Panc1 (cell line): ENCODE results near the gene PSMD13. TPM values are rescaled to one million over a fixed set of nuclear protein-coding genes. Genes with fewer than 3 reads are reported as not detected.
"Not testable (repeated sequence)": the region's sequence is repeated elsewhere in the genome, so short reads cannot be mapped to it uniquely, and the experiment has no call there.

Source experiments
- ATAC-seq: fragments of 200-7000 bp; cut with Tn5 transposase; 2 replicates; pipeline ENCODE4 v1.9.1; 2020; ENCODE audit warnings: mild to moderate bottlenecking, moderate library complexity
- BruUV-seq: library from RNA; stranded (reverse); fragments of 400-500 nt; replicated peaks from 2 replicates; lab custom pipeline; 2021; lab: Mats Ljungman, UMichigan
- CTCF ChIA-PET: fragments of 300-600 bp; sonication (Branson Sonifier 250); formaldehyde crosslinking; loops from one replicate; lab custom pipeline; 2022; ENCODE audit warnings: antibody characterized with exemption; lab: Charles Lee
- POLR2A ChIA-PET: fragments of 300-600 bp; sonication (Branson Sonifier 250); formaldehyde crosslinking; loops from one replicate; lab custom pipeline; 2022; ENCODE audit warnings: antibody characterized with exemption; lab: Charles Lee
- DNase-seq: peaks from one replicate; pipeline ENCODE4 v3.0.0-alpha.2; 2010; ENCODE audit warnings: low read depth, low spot score
- H3K27ac ChIP-seq: 2 replicates; pipeline ENCODE4 v1.5.1; 2011; ENCODE audit warnings: mild to moderate bottlenecking, low read length, inconsistent platforms
- H3K27me3 ChIP-seq: fragments of 200-500 bp; sonication (Bioruptor generic); 2 replicates; pipeline ENCODE4 v1.6.0; 2014; ENCODE audit warnings: low read length, inconsistent platforms; ENCODE audit not compliant: control insufficient read depth, insufficient read depth
- H3K36me3 ChIP-seq: fragments of 200-500 bp; sonication (Bioruptor generic); 2 replicates; pipeline ENCODE4 v1.5.1; 2014; ENCODE audit warnings: inconsistent platforms, mild to moderate bottlenecking, low read length, moderate library complexity; ENCODE audit not compliant: control insufficient read depth, insufficient read depth
- H3K4me1 ChIP-seq: 2 replicates; pipeline ENCODE4 v1.5.1; 2011; ENCODE audit warnings: inconsistent platforms, mild to moderate bottlenecking, low read length, moderate library complexity; ENCODE audit not compliant: control insufficient read depth, insufficient read depth
- H3K4me3 ChIP-seq, 2 experiments: 2 replicates each; pipeline ENCODE4 v1.5.1; 2011 to 2012; ENCODE audit warnings: low read depth in 2 of 2, low read length in 2 of 2, mild to moderate bottlenecking in 2 of 2, inconsistent platforms in 1 of 2, moderate library complexity in 1 of 2
- H3K9me3 ChIP-seq: fragments of 200-500 bp; sonication (Bioruptor generic); 2 replicates; pipeline ENCODE4 v1.5.1; 2014; ENCODE audit warnings: low read depth, mild to moderate bottlenecking, inconsistent platforms, low read length, moderate library complexity; ENCODE audit not compliant: control insufficient read depth, insufficient read depth
- POLR2AphosphoS5 ChIP-seq: IDR thresholded peaks from 2 replicates; pipeline ENCODE4 v1.6.1; 2012; ENCODE audit warnings: mild to moderate bottlenecking, low read depth, low read length, moderate library complexity
- SIN3A ChIP-seq: IDR thresholded peaks from 2 replicates; pipeline ENCODE4 v1.6.1; 2012; ENCODE audit warnings: low read depth, mild to moderate bottlenecking, low read length, moderate library complexity, borderline replicate concordance; ENCODE audit not compliant: insufficient read depth
- TCF7L2 ChIP-seq: IDR thresholded peaks from 2 replicates; pipeline ENCODE4 v1.6.1; 2011; ENCODE audit warnings: mild to moderate bottlenecking, low read depth, low read length, inconsistent platforms
- in situ Hi-C: cut with HindIII; loops from 2 replicates; pipeline ENCODE4 v1.10.0; 2016; ENCODE audit warnings: low sequenced_read_pairs, low pct_unique_long_range_greater_than_20kb
- intact Hi-C: fragments of 100-400 bp; cut with micrococcal nuclease; formaldehyde crosslinking; loops from one replicate; pipeline ENCODE4 v1.10.0; 2022; ENCODE audit not compliant: unreplicated experiment
- total RNA-seq: library from RNA; stranded (reverse); gene quantifications from one replicate; pipeline ENCODE4 v1.2.1, GENCODE V29; 2021; ENCODE audit not compliant: unreplicated experiment
- TF ChIP-seq, protein P1 (sequence below): fragments of 450-650 bp; IDR thresholded peaks from 2 replicates; pipeline ENCODE4 v1.5.1; 2017; ENCODE audit warnings: mild to moderate bottlenecking
- TF ChIP-seq, protein P2 (sequence below), 2 experiments: IDR thresholded peaks; 2 replicates each; pipeline ENCODE4 v1.6.1; 2011 to 2012; ENCODE audit warnings: low read depth in 2 of 2, control low read depth in 1 of 2, low read length in 1 of 2, mild to moderate bottlenecking in 1 of 2, moderate library complexity in 1 of 2; ENCODE audit not compliant: insufficient read depth in 1 of 2

Gene PSMD13
- total RNA-seq, 1 experiment from 2014 or later = 271 TPM

DNA sequence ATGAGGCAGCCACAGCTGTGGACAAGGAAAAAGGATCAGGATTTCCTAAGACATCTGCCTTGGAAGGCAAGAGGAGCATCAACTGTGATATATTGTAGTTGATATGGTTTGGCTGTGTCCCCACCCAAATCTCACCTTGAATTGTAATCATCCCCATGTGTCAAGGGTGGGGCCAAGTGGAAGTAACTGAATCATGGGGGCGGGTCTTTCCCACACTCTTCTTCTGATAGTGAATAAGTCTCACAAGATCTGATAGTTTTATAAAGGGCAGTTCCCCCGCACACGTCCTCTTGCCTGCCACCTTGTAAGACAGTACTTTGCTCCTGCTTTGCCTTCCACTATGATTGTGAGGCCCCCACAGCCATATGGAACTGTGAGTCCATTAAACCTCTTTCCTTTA is 19.1 kb upstream of the PSMD13 start:
- H3K36me3 ChIP-seq = peaks cover 11% of the 10 kb centered on the region

DNA sequence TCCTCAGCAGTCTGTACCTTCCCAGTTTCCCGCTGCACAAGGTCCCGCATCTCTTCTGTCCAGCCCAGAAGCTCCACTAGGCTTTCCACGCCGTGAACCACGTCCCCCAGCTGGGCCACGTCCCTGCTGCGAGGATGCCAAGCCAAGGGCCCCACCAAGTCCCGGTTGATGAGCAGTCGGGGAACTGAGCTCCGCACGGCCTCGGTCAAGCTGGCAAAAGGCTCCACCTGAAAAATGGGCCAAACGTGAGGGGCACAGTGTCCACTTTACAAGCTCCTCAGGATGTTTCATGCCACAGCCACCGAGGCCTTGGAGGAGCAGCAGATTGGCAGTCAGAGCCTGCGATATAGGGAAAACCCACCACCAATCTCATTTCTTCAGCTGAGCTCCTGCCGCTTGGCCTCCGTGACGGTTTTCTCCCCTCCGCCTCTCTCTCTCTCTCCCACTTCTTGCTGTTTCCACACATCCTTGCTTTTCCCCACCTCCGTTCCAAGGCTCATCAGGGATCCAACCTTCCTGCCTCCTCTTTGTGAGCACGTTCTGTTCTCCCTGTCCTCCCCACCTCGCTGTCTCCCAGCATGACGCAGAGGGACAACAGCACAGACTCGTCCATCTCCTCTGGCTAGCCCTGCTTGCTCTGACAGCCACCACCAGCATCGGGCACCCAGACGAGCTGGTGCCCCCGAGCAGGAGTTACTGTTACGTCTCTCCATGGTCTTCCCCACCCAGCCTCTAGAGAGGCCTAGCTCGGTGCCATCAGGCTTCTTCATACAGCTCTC is 17.8 kb upstream of the PSMD13 start:
- no peak for ATAC-seq
- POLR2A ChIA-PET = no interaction called here
- CTCF ChIA-PET = interaction anchor here (0.7 kb wide), 1 partner anchor 32 kb away, joined by 4 read pairs; no protein-coding TSS in a partner anchor
- Histone ChIP-seq H3K4me1 (no peaks in the 10 kb centered on the region; the same call in 1 of the 2 replicates), H3K4me3 (no peak overlapping the region), H3K36me3 (peaks cover 5% of the 10 kb centered on the region), H3K27ac (no peak overlapping the region), H3K27me3 (no peaks in the 10 kb centered on the region), H3K9me3 (no peaks in the 10 kb centered on the region)
- in situ Hi-C loops (no loop called here), intact Hi-C loops (loop anchor here (10.0 kb wide), 1 partner anchor 136 kb away; no protein-coding TSS in a partner anchor)
- no peak for TF ChIP-seq TCF7L2
- TF ChIP-seq POLR2AphosphoS5 = no peak
- TF ChIP-seq, protein P1, sequence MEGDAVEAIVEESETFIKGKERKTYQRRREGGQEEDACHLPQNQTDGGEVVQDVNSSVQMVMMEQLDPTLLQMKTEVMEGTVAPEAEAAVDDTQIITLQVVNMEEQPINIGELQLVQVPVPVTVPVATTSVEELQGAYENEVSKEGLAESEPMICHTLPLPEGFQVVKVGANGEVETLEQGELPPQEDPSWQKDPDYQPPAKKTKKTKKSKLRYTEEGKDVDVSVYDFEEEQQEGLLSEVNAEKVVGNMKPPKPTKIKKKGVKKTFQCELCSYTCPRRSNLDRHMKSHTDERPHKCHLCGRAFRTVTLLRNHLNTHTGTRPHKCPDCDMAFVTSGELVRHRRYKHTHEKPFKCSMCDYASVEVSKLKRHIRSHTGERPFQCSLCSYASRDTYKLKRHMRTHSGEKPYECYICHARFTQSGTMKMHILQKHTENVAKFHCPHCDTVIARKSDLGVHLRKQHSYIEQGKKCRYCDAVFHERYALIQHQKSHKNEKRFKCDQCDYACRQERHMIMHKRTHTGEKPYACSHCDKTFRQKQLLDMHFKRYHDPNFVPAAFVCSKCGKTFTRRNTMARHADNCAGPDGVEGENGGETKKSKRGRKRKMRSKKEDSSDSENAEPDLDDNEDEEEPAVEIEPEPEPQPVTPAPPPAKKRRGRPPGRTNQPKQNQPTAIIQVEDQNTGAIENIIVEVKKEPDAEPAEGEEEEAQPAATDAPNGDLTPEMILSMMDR = no peak
- TF ChIP-seq, protein P2, sequence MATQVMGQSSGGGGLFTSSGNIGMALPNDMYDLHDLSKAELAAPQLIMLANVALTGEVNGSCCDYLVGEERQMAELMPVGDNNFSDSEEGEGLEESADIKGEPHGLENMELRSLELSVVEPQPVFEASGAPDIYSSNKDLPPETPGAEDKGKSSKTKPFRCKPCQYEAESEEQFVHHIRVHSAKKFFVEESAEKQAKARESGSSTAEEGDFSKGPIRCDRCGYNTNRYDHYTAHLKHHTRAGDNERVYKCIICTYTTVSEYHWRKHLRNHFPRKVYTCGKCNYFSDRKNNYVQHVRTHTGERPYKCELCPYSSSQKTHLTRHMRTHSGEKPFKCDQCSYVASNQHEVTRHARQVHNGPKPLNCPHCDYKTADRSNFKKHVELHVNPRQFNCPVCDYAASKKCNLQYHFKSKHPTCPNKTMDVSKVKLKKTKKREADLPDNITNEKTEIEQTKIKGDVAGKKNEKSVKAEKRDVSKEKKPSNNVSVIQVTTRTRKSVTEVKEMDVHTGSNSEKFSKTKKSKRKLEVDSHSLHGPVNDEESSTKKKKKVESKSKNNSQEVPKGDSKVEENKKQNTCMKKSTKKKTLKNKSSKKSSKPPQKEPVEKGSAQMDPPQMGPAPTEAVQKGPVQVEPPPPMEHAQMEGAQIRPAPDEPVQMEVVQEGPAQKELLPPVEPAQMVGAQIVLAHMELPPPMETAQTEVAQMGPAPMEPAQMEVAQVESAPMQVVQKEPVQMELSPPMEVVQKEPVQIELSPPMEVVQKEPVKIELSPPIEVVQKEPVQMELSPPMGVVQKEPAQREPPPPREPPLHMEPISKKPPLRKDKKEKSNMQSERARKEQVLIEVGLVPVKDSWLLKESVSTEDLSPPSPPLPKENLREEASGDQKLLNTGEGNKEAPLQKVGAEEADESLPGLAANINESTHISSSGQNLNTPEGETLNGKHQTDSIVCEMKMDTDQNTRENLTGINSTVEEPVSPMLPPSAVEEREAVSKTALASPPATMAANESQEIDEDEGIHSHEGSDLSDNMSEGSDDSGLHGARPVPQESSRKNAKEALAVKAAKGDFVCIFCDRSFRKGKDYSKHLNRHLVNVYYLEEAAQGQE (IDR thresholded peaks at IDR 0.05; ENCODE audit: insufficient read depth in 1 of 2, low read depth in 2 of 2, low read length in 1 of 2) = no peak
- TF ChIP-seq SIN3A = no peak
- DNase-seq = no peak
- BruUV-seq = no TSS peak

More for the DNA sequence above, 19.1 kb upstream of the PSMD13 start:
- CTCF ChIA-PET = no interaction called here
- H3K9me3 ChIP-seq = no peaks in the 10 kb centered on the region
- POLR2A ChIA-PET = no interaction called here
- no peaks in the 10 kb centered on the region for H3K27me3 ChIP-seq
- H3K4me3 ChIP-seq = no peak overlapping the region
- ATAC-seq (no peak), DNase-seq (no peak)
- no peak; the same call in 1 of the 2 replicates for TF ChIP-seq POLR2AphosphoS5
- TF ChIP-seq, protein P2 (IDR thresholded peaks at IDR 0.05; ENCODE audit: insufficient read depth in 1 of 2, low read depth in 2 of 2, low read length in 1 of 2) = no peak
- no peak for TF ChIP-seq TCF7L2
- H3K4me1 ChIP-seq = no peaks in the 10 kb centered on the region; the same call in 1 of the 2 replicates
- in situ Hi-C loops = no loop called here
- no peak overlapping the region for H3K27ac ChIP-seq
- intact Hi-C loops = loop anchor here (10.0 kb wide), 1 partner anchor 137 kb away; no protein-coding TSS in a partner anchor
- no TSS peak for BruUV-seq

GRCh38 chr11:220641-221215 is 16.0 kb upstream of the PSMD13 start:
- BruUV-seq, H3K4me3 ChIP-seq, POLR2A ChIA-PET: not testable (repeated sequence)

More at GRCh38 chr11:220641-221215, 16.0 kb upstream of the PSMD13 start:
- ATAC-seq, CTCF ChIA-PET, intact Hi-C loops, H3K36me3 ChIP-seq, H3K9me3 ChIP-seq, H3K27me3 ChIP-seq, DNase-seq, H3K4me1 ChIP-seq, H3K27ac ChIP-seq, in situ Hi-C loops: not testable (repeated sequence)
